ENCODE measurements around the gene BSCL2.
"Not testable (repeated sequence)": the region's sequence is repeated elsewhere in the genome, so short reads cannot be mapped to it uniquely, and the experiment has no call there.

BSCL2 gene

DNA sequence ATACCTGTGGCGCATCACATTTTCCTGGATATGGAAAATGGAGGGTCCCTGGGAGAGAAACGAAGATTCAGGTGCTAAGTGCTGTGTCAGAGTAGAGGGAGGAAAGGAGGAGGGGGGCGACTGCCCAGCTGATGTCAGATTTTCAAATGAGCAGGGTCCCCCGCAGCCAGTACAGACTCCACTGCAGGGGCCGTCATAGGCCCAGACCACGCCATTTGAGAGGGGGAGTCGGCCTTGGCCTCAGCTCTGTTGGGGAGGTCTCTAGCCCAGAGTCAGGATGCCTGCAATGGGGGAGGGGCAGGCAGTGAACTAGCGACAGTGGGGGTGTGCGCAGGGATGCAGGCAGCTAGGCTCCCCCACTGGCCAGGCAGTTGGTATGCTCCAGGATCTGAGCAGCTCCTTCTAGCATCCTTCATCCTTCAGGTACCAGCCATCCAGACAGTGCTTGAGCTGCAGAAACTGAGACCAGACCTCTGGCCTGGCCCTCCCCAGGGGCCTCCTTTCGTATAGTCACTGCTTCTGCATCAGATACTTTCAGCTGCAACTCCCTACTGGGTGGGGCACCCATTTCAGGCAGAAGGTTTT lies at the start of gene BSCL2, which contains the start of gene GNG3:
TSS of gene BSCL2 (minus strand) at position 148 of the 585 bp plus-strand sequence. CDS start 229 bp downstream, outside the sequence.
TSS of gene GNG3 (plus strand) at position 400 of the 585 bp plus-strand sequence. CDS start 620 bp downstream, outside the sequence.
- no peak for DNase-seq (ENCODE audit: low spot score)

DNA sequence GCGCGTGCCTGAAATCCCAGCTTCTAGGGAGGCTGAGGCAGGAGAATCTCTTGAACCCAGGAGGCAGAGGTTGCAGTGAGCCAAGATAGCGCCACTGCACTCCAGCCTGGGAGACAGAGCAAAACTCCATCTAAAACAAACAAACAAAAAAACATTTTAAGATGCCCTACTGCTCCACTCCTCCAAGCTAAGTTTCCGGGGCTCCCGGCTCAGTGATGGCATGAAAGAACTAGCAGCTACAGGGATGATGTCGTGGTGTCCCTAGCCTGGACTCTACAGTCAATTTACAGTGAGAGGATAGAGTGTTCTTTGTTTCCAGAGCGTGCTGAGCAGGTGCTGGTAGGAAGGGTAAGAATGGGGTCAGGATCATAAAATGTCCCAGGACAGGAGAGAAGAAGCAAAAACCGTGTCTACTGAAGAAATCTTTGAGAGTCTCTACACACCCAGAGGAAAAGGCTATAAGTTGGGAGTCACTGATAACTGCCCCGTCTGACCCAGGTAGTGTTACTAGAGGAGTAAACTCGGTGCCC lies 47.9 kb upstream of the BSCL2 start:
- no peak for DNase-seq (ENCODE audit: low spot score)

DNA sequence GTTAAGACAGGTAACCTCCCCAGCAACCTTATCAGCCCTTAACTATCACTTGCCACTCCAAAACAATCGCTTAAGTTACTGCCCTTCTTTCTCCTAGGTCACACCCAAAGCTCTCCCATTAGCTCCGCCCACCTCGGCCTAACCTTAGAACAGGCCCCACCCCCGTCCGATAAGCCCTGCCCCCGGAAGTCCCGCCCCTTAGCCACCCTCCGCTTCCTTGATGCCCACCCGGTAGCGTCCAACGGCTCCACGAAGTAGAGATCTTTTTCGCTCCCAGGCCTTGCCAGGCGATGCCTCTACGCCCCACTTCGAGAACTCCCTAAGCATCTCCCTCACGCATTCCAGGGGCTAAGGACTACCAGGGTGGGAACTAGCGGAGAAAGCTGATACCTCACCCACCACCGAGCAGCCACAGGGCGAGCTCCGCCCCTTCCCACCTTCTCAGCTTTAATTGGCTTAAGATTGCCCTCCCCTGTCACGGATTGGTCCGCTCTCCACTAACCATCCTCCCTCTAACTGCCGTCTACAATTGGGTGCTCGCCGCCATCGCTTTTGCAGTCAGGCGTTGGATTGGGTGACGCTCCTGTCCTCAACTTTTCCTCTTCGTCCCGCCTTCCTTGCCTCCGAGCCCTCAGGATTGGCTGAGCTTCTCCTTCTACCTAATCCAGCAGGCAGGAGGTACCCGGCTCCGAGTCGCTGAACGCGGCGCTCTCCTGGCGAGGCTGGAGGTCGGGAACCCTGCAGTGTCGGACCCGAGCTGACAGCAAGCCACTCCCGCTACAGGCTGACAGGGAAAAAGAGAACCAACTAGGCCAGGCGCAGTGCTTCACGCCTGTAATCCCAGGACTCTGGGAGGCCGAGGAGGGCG lies 46.7 kb upstream of the BSCL2 start, which contains the start of gene ZBTB3:
TSS of gene ZBTB3 (minus strand) at position 425 of the 868 bp plus-strand sequence. CDS start 496 bp downstream, outside the sequence.
- DNase-seq (ENCODE audit: low spot score) = peak; percentile 99

DNA sequence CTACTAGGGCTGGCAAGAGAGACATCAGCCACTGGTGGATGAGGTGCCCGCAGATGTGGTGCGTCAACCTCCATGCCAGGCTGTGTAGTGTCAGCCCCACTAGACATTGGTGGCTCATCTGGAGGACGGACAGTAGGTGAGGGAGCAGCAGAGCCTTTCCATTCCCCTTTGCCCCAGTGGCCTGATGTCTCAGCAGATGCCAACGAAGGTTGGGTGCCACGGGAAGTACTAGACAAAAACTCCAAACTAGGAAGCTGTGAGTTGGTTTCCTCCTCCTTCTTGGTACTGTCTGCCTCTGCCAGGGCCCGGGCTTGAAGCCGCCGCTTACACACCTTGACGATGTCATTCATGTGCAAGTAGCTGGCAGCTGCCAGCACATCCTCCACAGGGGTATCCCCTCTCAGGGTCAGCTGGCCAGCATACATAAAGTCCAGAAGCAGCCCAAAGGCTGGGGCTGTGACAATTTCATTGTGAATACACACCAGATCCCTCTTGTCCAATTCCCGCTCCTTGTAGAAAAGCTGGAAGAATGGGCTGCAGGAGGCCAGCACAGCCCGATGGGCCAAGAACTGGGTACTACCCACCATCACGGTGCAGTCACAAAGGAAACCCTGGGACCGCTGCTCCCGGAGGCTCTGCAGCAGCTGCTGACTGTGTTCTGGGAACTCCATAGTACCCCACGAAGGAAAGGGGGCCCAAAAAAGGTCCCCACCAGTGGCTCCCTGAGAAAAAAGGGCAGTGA lies 45.9 kb upstream of the BSCL2 start:
- no peak for DNase-seq (ENCODE audit: low spot score)

DNA sequence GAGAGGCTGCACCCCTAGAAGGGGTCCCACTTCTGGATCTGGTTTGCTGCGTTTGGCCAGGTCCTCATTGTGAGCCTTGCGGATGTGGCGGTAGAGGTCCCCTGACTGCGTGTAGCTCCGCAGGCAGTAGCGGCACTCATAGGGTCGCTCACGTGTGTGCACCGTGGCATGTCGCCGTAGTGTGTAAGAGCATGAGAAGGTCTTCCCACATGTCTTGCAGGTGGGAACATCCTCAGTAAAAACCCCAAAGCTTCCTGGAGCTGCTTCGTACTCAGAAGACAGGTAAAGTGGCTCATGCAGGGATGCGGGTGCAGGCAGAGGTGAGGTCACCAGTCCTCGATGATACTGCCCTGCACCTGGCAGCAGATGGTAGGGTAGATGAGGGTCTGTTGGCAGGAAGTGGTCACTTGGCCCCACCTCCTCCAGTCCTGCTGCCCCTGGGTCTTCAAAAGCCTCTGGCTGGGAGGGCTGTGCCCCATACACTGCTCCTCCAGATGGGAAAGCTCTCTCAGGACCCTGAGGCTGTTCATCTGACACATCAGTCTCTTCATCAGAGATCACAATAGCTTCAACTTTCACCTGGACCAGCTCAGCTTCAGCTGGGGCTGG lies 45.1 kb upstream of the BSCL2 start:
- no peak for DNase-seq (ENCODE audit: low spot score)

DNA sequence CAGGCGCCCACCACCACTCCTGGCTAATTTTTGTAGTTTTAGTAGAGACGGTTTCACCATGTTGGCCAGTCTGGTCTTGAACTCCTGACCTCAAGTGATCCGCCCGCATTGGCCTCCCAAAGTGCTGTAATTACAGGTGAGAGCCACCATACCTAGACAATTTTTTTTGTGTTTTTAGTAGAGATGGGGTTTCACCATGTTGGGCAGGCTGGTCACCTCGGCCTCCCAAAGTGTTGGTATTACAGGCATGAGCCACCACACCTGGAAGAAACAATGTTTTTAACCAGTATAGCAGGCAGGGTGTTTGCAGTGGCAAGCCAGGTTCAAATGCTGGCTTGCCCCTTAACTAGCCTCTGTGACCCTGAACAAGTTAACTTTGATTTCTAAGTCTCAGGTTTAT lies 42.7 kb upstream of the BSCL2 start:
- DNase-seq (ENCODE audit: low spot score) = not testable (repeated sequence)

DNA sequence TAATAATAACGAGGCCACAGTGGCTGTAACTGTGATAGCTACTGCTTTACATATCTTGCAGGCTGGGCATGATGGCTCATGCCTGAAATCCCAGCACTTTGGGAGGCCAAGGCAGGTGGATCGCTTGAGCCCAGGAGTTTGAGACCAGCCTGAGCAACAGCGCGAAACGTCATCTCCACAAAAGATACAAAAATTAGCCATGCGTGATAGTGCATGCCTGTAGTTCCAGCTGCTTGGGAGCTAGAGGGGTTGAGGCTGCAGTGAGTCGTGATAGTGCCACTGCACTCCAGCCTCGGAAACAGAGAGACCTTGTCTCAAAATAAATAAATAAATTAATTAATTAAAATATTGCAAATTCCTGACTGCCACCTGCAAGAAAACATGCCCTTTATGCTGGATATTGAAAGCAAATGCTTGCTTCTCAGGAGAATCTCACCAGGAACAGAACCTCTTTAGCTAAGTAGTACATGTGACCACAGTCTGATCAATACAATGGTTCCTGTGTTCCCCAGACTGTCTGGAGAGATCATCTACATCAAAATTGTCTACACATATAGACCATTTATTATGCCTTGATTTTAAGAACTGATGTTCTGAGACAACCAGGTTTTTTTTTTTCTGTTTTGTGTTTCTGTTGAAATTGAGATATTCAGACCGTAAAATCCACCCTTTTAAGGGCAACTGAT lies 40.4 kb upstream of the BSCL2 start:
- DNase-seq (ENCODE audit: low spot score) = no peak

DNA sequence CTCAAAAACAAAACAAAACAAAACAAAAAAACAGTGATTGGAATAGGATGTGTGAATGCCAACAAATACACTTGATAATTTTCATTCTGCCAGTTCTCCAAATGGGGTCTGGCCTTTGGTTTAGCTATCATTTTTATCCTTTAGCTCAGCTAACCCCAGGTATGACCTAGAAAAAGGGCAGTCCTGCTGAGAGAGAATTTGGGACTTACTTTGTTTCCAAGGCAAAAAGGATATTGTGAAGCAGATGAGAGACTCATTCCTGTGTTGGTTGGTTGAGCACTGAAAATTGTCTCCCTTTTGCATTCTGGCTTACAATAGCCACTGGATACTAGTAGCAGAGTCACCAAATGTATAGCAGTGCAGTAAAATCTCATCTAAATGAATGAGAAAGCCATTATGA lies 30.0 kb upstream of the BSCL2 start:
- no peak for DNase-seq (ENCODE audit: low spot score)

DNA sequence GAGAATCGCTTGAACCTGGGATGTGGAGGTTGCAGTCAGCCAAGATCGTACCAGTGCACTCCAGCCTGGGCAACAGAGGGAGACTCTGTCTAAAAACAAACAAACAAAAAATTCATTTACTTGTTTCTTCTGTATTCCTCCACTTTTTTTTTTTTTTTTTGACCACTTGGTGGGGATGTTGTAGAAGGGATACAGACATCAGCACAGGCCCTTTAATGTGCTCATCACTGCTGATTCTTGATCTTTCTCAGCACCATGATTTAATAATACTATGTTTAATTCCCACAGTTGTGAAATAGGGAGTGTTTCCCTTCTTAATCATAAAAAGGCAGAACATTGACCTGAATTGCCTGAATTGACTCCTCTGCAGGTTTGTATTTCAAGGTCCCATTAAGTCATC lies 25.6 kb upstream of the BSCL2 start:
- no peak for DNase-seq (ENCODE audit: low spot score)

DNA sequence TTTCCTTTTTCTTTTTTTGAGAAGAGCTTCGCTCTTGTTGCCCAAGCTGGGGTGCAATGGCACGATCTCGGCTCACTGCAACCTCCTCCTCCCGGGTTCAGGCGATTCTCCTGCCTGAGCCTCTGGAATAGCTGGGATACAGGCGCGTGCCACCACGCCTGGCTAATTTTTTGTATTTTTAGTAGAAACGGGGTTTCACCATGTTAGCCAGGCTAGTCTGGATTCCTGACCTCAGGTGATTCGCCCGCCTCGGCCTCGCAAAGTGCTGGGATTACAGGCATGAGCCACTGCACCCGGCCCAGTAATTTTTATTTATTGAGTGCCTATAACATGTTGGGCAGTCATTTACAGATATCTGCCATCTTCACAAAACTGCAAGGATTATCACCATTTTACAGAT lies 22.9 kb upstream of the BSCL2 start:
- not testable (repeated sequence) for DNase-seq (ENCODE audit: low spot score)

DNA sequence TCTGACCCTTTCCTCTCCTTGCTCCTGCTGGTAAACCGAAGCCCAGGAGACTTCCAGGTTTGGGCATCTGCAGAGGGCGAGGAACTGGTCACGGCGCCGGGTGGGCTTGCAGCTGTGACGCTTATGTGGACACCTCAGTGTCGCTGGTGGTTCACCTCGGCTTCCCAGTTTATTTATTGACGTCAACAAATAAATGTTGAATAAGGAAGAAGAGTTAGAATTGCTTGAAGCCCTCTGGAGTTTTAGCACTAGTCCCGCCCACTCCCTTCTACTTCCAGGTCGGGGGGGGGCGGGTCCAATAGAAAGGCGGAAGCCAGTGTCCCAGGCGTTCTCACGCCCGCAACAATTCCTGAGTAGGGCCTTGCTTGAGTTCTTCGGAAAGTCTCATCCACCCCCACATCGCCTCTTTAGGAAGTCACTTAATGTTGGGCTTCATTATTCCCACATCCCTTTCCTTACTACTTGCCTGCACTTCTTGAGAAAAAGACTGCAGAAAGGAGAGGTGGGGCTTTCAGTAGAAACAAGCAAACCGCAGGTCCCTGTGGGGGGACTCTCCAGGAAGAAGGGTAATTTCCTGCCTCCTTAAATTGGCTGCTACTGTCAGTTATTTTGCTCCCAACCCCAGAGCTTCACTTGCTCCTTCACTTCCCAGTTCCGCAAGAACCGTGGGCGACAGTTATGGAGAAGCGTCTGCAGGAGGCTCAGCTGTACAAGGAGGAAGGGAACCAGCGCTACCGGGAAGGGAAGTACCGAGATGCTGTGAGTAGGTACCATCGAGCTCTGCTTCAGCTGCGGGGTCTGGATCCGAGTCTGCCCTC lies 21.2 kb upstream of the BSCL2 start, which contains the start of gene TTC9C:
TSS of gene TTC9C (plus strand) at position 316 of the 818 bp plus-strand sequence. CDS start at position 679, 363 bp downstream.
- DNase-seq (ENCODE audit: low spot score) = peak; percentile 79

DNA sequence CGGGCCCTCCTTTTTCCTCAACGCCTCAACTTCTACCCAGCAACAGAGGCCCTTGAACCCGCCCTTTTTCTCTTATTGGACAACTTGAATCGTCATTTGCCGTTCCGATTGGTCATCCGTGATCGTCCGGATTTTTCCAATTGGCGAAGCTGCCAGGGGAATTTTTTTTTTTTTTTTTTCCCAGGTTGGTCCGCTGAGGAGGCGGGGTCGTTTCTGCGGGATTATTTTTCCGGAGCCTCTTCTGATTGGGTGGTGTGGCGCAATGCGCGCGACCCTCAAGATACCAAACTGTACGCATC lies 20.6 kb upstream of the BSCL2 start:
- peak; percentile 96 for DNase-seq (ENCODE audit: low spot score)

DNA sequence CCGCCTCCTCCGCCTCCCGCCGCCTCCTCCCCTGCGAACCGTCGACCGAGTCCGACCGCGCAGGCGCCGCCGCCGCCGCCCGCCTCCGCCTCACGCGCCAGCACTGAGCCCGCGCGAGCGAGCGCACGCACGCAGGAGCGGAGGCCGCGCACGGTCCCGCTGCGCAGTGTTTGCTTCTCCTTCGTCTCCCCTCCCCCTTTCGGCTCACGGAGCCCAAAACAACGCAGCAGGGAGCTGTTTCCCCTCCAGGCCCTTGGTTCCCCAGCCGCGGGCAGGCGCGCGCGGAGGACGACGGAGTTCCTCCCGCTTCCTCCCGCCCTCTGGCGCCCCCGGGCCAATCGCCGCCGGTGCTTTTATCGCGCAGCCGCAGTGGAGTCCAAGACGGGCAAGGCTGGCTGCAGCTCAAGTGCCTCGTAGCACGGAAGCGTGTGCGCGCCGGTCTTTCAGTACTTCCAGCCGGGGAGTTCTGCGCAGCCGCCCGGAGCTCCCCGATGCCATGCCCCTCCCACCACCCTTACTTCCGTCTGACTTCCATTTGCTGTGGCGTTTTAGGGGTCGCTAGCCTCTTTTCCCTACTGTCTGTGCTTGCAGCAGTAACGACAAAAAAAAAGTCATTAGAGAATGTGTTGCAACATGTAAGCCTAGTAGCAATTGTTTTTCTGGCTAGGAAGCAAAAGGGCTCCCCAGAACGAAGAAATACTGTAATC lies 20.1 kb upstream of the BSCL2 start, which contains the start of gene HNRNPUL2:
TSS of gene HNRNPUL2 (minus strand) at position 293 of the 707 bp plus-strand sequence. CDS start 301 bp downstream, outside the sequence.
- DNase-seq (ENCODE audit: low spot score) = peak; percentile 99

DNA sequence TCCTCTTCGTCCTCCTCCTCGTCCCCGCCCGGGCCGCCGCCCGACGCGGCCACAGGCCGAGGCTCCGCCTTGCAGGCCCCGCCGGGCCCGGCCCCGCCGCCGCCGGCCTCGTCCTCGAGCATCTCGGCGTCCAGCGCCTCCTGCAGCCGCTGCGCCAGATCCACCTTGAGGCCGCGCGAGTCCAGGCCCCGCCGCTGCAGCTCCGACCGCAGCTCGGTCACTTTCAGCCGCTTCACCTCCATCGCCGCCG lies 19.6 kb upstream of the BSCL2 start:
- DNase-seq (ENCODE audit: low spot score) = no peak

DNA sequence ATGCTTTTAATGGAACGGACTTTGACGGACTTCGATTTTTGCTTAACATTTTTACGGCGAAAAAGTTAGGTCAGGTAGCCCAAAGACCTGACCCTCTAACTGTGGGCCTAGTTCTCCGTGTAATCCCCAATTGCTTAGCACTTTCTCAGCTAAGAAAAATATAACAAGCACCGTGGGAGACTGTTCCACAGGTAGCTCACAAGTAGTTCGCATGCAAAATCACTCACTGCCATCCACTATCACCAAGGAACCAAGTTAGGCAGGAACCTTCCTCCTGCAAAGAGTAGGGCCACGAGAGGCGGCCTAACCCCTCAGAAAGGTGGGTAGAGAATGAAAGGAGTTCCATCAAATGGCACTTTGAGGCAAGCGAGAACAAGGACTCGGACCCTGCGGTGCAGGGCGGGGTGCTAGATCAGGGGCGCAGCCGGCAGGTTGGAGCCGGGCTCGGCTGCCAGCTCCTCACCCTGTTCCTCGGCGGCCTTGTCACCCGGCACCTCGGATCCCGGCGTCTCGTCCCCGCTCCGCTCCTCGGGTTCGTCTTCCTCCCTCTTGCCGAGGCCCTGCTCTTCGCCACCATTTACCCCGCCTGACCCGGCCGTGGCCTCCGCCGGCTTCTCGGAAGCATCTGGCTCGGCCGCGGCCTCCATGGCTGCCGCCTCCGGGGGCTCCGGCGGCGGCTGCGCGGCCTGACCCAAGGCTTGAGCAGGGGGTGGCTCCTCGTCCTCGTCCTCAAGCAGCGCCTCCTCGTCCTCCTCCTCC lies 19.1 kb upstream of the BSCL2 start:
- peak; percentile 13 for DNase-seq (ENCODE audit: low spot score)

DNA sequence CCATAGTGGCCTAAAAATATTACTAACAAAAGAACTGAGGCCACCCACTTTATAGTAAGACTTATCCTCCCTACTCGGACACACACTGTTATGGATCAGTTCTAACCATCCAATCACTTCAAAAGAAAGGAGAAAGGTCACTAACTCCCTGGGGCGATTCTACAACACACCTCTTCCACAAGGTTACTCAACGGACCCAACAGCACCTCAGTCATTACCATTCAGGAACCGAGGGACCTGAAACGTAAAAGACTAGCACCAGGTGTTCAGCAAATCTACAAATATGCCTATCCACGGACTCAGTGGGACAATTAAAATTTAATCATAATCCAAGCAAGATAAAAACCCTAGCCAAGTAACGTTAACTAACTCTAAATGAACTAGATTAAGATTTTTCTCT lies 18.4 kb upstream of the BSCL2 start:
- DNase-seq (ENCODE audit: low spot score) = no peak

DNA sequence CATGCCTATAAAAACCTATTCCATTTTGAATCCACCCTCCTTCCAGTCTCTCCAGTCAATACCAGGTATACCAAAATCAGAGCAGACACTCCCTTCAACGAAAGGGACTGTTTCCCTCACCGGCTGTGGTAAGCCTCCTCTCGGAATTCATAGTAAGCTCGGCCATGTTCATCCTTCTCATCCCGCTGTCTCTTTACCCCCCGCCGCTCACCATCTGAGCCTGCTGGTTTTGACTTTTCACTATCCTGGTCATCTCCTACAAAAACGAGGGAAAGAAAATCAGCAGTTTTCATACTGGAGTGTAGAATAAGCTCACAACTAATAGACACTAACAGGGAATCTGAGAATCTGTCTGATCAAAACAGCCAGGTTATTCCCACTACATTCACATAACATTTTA lies 16.9 kb upstream of the BSCL2 start:
- DNase-seq (ENCODE audit: low spot score) = no peak

DNA sequence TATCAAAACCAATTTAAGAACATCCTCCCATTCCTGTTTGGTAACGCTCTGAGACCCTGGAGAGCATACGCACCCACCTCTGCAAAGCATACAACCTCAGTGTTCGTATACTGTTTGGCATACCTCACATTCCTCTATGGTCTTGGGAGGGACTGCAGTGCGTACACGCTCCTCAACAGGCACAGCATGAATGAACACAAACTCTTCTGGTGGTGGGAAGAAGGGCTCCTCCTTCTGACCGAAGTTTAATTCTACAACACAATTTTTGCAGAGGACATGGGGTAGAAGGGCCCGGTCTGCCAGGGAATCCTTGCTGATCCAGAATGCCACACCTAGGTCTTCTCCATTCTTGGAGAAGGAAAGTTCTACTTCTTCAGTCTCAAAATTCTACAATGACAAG lies 14.8 kb upstream of the BSCL2 start:
- no peak for DNase-seq (ENCODE audit: low spot score)

DNA sequence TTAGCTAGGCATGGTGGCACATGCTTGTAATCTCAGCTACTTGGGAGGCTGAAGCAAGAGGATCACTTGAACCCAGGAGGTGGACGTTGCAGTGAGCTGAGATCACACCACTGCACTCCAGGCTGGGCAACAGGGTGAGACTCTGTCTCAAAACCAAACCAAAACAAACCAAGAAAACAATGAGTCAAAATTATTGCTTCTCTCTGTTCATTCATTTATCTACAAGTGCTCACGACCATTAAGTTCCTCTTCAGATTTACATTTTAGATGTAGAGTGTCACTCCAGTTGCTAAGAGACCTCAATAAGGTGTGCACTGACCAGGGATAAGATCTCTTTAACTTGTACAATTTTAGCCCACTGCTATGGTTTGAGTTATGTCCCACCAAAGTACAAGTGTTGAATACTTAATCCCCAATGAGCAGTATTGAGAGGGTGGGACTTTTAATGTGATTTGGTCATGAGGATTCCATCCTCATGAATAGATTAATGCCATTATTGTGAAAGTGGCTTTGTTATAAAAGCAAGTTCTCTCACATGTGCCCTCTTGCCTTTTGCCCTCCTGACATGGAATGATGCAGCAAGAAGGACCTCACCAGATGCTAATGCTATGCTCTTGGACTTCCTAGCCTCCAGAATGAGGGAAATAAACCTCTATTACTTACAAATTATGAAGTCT lies 12.2 kb upstream of the BSCL2 start:
- no peak for DNase-seq (ENCODE audit: low spot score)
